GM23338 (cell line): ENCODE data around the gene HSD11B2.

Experiments
- CREB1 ChIP-seq: fragments of 250-450 bp; sonication (Bioruptor Pico); IDR thresholded peaks from 2 replicates; pipeline ENCODE4 v1.5.0; 2020; ENCODE audit warnings: low read depth, mild to moderate bottlenecking, moderate library complexity
- EZH2phosphoT487 ChIP-seq: fragments of 200-600 bp; sonication (generic); IDR thresholded peaks from one replicate; pipeline ENCODE4 v1.8.1; 2018; ENCODE audit warnings: antibody characterized with exemption; ENCODE audit not compliant: unreplicated experiment
- TF ChIP-seq, protein P1 (sequence below), 2 experiments: fragments of 200-600 bp in 1 of 2; sonication (generic) in 1 of 2; conservative IDR thresholded peaks; 2 replicates each; pipeline versions ENCODE4 v1.5.1 to v1.6.1; 2016 to 2017; ENCODE audit warnings: antibody characterized with exemption in 2 of 2, low read depth in 2 of 2, mild to moderate bottlenecking in 2 of 2, moderate library complexity in 1 of 2

DNA sequence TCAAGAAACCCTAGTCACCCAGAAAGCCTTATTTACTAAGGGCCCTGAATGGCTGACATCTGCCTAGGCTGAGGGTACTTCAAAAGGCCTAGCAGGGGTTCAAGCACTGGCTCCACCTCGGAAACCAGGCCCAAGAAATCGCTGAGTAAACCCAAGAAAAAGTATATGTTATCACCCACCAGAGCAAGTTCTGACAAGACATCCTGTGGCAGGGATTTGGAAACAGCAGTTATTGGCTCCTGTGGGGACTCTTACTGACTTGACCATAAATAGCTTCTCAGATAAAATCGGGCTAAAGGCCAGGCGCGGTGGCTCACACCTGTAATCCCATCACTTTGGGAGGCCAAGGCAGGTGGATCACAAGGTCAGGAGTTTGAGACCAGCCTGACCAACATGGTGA is 37.8 kb downstream of the HSD11B2 start:
- TF ChIP-seq, protein P1, sequence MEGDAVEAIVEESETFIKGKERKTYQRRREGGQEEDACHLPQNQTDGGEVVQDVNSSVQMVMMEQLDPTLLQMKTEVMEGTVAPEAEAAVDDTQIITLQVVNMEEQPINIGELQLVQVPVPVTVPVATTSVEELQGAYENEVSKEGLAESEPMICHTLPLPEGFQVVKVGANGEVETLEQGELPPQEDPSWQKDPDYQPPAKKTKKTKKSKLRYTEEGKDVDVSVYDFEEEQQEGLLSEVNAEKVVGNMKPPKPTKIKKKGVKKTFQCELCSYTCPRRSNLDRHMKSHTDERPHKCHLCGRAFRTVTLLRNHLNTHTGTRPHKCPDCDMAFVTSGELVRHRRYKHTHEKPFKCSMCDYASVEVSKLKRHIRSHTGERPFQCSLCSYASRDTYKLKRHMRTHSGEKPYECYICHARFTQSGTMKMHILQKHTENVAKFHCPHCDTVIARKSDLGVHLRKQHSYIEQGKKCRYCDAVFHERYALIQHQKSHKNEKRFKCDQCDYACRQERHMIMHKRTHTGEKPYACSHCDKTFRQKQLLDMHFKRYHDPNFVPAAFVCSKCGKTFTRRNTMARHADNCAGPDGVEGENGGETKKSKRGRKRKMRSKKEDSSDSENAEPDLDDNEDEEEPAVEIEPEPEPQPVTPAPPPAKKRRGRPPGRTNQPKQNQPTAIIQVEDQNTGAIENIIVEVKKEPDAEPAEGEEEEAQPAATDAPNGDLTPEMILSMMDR (conservative IDR thresholded peaks at IDR 0.05; ENCODE audit: low read depth in 2 of 2), result no peak
- TF ChIP-seq EZH2phosphoT487 (no peak), CREB1 (no peak)
